HG03558 (cell line): ENCODE results near the gene SGPP1.
A peak's percentile ranks its signal among the peaks of the same experiment; 100 is the strongest.
"Not testable (repeated sequence)": the region's sequence is repeated elsewhere in the genome, so short reads cannot be mapped to it uniquely, and the experiment has no call there.

Experiments used
- ATAC-seq: cut with Tn5 transposase; IDR thresholded peaks from one replicate; pipeline ENCODE4 v1.9.1; 2021; ENCODE audit warnings: moderate number of reproducible peaks; ENCODE audit not compliant: unreplicated experiment; ENCODE audit errors: extremely low read depth

The SGPP1 gene

GRCh38 chr14:63727736-63728728 is at the start of gene SGPP1:
Gene SGPP1, minus strand, starts transcription at chr14:63728065. Its CDS starts 121 bp downstream, at chr14:63727944.
- peak; percentile 47 for ATAC-seq

- no peak for ATAC-seq
Observed at GRCh38 chr14:63777024-63777423, 49.2 kb upstream of the SGPP1 start.

GRCh38 chr14:63773504-63773903 is 45.6 kb upstream of the SGPP1 start:
- ATAC-seq: no peak

GRCh38 chr14:63770187-63770807 is 42.4 kb upstream of the SGPP1 start:
- ATAC-seq: no peak

- no peak for ATAC-seq
Observed at GRCh38 chr14:63766611-63767010, 38.7 kb upstream of the SGPP1 start.

GRCh38 chr14:63764620-63765139 is 36.8 kb upstream of the SGPP1 start:
- ATAC-seq: no peak

GRCh38 chr14:63764103-63764502 is 36.2 kb upstream of the SGPP1 start:
- ATAC-seq: no peak

GRCh38 chr14:63761351-63762117 is 33.7 kb upstream of the SGPP1 start:
- ATAC-seq: no peak

- ATAC-seq: no peak
Observed at GRCh38 chr14:63760014-63760413, 32.1 kb upstream of the SGPP1 start.

GRCh38 chr14:63759456-63759855 is 31.6 kb upstream of the SGPP1 start:
- ATAC-seq: no peak

- no peak for ATAC-seq
Observed at GRCh38 chr14:63757211-63757610, 29.3 kb upstream of the SGPP1 start.

GRCh38 chr14:63752449-63753169 is 24.7 kb upstream of the SGPP1 start:
- no peak for ATAC-seq

- not testable (repeated sequence) for ATAC-seq
Observed at GRCh38 chr14:63751076-63751475, 23.2 kb upstream of the SGPP1 start.

- no peak for ATAC-seq
Observed at GRCh38 chr14:63747846-63748245, 20.0 kb upstream of the SGPP1 start.

GRCh38 chr14:63745858-63746425 is 18.1 kb upstream of the SGPP1 start:
- peak; percentile 58 for ATAC-seq

GRCh38 chr14:63745272-63745671 is 17.4 kb upstream of the SGPP1 start:
- no peak for ATAC-seq

GRCh38 chr14:63737582-63738006 is 9.7 kb upstream of the SGPP1 start:
- peak; percentile 96 for ATAC-seq

GRCh38 chr14:63735720-63736119 is 7.9 kb upstream of the SGPP1 start:
- ATAC-seq: no peak

- no peak for ATAC-seq
Observed at GRCh38 chr14:63730659-63731058, 2.8 kb upstream of the SGPP1 start.
